ENCODE measurements around the gene COPG1.

GRCh38 chr3:129254536-129255230 is 5.3 kb downstream of the COPG1 start:
- TF ChIP-seq POLR2A (IDR thresholded peaks at IDR 0.05), result no peak
- TF ChIP-seq, protein P1, sequence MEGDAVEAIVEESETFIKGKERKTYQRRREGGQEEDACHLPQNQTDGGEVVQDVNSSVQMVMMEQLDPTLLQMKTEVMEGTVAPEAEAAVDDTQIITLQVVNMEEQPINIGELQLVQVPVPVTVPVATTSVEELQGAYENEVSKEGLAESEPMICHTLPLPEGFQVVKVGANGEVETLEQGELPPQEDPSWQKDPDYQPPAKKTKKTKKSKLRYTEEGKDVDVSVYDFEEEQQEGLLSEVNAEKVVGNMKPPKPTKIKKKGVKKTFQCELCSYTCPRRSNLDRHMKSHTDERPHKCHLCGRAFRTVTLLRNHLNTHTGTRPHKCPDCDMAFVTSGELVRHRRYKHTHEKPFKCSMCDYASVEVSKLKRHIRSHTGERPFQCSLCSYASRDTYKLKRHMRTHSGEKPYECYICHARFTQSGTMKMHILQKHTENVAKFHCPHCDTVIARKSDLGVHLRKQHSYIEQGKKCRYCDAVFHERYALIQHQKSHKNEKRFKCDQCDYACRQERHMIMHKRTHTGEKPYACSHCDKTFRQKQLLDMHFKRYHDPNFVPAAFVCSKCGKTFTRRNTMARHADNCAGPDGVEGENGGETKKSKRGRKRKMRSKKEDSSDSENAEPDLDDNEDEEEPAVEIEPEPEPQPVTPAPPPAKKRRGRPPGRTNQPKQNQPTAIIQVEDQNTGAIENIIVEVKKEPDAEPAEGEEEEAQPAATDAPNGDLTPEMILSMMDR (IDR thresholded peaks at IDR 0.05), result no peak
